PFSK-1 (cell line): ENCODE data around the gene PPM1H.

Source experiments
- FOXP2 ChIP-seq: optimal IDR thresholded peaks from 2 replicates; pipeline ENCODE3; 2011; ENCODE audit warnings: borderline replicate concordance, control low read depth, inconsistent platforms; ENCODE audit not compliant: insufficient read depth; ENCODE audit errors: extremely low read length, extremely low read depth
- POLR2AphosphoS5 ChIP-seq: IDR thresholded peaks from 2 replicates; pipeline ENCODE4 v1.6.1; 2012; ENCODE audit warnings: low read depth, mild to moderate bottlenecking, control low read depth, low read length, moderate library complexity
- REST ChIP-seq, 2 experiments: IDR thresholded peaks; 2 replicates each; pipeline versions ENCODE4 v1.6.1 to v1.8.0; 2011 to 2012; ENCODE audit warnings: low read depth in 2 of 2, low read length in 2 of 2, control low read depth in 1 of 2, inconsistent platforms in 1 of 2, mild to moderate bottlenecking in 1 of 2, moderate library complexity in 1 of 2; ENCODE audit not compliant: insufficient read depth in 1 of 2
- SIN3A ChIP-seq: IDR thresholded peaks from 2 replicates; pipeline ENCODE4 v1.6.1; 2012; ENCODE audit warnings: mild to moderate bottlenecking, low read length, moderate library complexity, borderline replicate concordance; ENCODE audit not compliant: insufficient read depth
- TAF1 ChIP-seq: IDR thresholded peaks from 2 replicates; pipeline ENCODE4 v1.6.1; 2012; ENCODE audit warnings: low read length, control low read depth, borderline replicate concordance; ENCODE audit not compliant: insufficient read depth

DNA sequence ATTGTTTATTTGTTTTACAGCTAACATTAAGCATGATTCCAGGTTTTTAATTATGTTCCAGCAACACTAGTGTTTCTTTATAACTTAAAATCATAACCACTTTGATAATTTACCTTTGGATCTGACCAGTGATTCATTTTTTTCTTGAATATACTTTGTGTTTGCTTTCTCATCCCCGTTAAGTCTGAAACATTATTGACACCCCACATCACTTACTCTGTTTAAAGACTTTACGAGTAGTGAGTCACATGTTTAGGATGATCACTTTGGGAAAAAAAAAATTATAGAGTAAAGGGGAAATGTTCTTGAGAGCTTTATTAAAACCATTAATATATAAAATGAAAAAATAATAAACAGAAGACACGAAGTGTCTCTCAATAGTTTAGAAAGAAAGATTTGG is 336.1 kb downstream of the PPM1H start:
- no peak for TF ChIP-seq SIN3A
- no peak for TF ChIP-seq POLR2AphosphoS5
- no peak for TF ChIP-seq REST (IDR thresholded peaks at IDR 0.05; ENCODE audit: insufficient read depth in 1 of 2, low read depth in 2 of 2, low read length in 2 of 2)
- TF ChIP-seq TAF1: no peak
- TF ChIP-seq FOXP2: no peak
